Measurements from ENCODE around the gene LHX1.

DNA sequence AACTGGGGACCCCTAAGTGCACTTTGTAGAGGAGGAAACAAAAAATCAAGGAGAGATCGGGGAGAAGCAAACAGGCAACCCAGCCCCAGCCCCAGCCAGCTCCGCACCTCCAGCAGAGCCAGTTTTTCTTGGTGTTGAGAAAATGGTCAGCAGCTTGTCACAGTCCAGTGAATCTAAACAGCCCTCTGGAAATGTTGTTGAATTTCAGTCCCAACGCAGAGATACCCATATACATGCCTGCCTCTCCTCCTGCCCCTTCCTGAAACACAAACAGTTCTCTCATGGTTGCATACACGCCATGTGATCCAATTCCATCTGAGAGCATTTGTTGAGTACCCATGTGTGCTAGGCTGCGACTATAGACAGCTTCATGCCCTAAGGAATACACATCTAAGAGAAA lies 42.4 kb upstream of the LHX1 start:
- no peak for TF ChIP-seq SP1 (CRISPR knock-in tag; conservative IDR thresholded peaks at IDR 0.05)
- TF ChIP-seq CTCF (IDR thresholded peaks at IDR 0.05), result no peak
- TF ChIP-seq MXD4 (CRISPR knock-in tag; IDR thresholded peaks at IDR 0.05; ENCODE audit: borderline replicate concordance), result no peak
